Measurements from ENCODE around the gene LRCH4. TPM values are rescaled to one million over a fixed set of nuclear protein-coding genes. Genes with fewer than 3 reads are reported as not detected.
"Not testable (repeated sequence)": the region's sequence is repeated elsewhere in the genome, so short reads cannot be mapped to it uniquely, and the experiment has no call there.

The LRCH4 gene
- total RNA-seq, 4 donors from 2014 or later = 55.0 to 107 (median 76.6) TPM

DNA sequence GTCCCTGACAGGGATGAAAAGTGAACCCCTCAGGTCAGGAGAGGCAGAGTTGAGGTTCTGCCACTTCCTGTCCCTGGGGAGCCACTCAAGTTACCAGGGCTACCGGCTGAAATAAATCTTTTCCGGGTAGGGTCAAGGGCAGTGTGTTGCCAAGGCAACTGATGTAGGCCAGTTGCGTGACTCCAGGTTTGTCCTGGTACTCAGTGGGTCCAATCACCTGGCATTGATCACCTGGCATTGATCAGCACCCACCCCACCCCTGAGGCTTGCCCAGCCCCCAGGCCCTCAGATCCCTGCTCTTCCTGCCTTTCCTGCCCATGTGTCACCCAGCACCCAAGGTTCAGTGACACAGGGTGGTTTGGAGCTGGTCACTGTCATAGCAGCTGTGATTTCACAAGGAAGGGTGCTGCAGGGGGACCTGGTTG lies 18.2 kb downstream of the LRCH4 start:
- Histone ChIP-seq H3K27ac (no peak overlapping the region), H3K4me3 (replicated peaks in 1 of 3) (no peak overlapping the region), H3K36me3 (peaks cover 0 to 3% of the 10 kb centered on the region in 2 donors), H3K27me3 (no peaks in the 10 kb centered on the region), H3K4me1 (peaks cover 12 to 20% of the 10 kb centered on the region in 2 donors), H3K9me3 (no peaks in the 10 kb centered on the region)
- TF ChIP-seq CTCF (IDR thresholded peaks at IDR 0.05) = no peak
- TF ChIP-seq POLR2A (IDR thresholded peaks at IDR 0.05) = no peak
- 38 to 53% methylated on average over 3 of the region's 3 CpGs for WGBS, 2 donors
- no peak for DNase-seq
- intact Hi-C loops (cut with DNase I) = loop anchor here (5.0 kb wide), 1 partner anchor 120 kb away; no protein-coding TSS in a partner anchor

DNA sequence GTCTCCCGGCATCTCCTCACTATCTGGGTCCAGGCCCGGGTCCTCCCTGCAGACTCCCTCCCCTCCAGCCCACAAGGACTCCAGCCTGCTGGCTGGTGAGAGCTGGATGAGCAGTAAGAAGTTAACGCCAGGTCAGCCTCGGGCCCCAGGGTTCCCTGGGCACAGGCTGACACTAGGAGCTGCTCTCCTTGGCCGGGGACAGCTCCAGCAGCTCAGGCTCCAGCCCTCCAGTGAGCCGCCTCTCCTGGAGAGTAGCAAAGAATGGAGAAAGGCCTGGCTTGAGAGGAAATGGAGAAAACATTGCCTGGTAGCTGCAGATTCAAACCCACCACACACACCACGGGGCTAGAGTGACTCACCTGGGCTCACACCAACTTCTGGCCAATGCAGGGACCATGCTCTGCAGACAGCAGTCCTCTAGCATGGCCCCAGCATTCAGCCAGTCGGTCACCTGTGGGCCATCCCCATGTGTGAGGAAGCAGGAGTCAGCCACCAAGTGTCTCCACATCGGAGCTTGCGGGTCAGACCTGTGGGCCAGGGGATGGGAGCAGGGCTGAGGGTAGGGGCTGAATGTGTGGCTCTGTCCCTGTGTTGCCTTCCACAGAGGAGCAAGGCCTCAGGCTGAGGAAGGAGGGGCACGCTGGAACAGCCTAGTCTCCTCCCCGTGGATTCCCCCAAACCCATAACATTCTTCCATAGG lies 18.7 kb downstream of the LRCH4 start:
- Histone ChIP-seq H3K9me3 (no peaks in the 10 kb centered on the region), H3K4me3 (replicated peaks in 1 of 3) (no peak overlapping the region), H3K27me3 (no peaks in the 10 kb centered on the region), H3K27ac (no peak overlapping the region), H3K36me3 (peaks cover 0 to 4% of the 10 kb centered on the region in 2 donors), H3K4me1 (peaks cover 12 to 20% of the 10 kb centered on the region in 2 donors)
- TF ChIP-seq POLR2A (IDR thresholded peaks at IDR 0.05) = no peak
- no peak for TF ChIP-seq CTCF (IDR thresholded peaks at IDR 0.05)
- 69 to 75% methylated on average over 11 to 12 of the region's 12 CpGs for WGBS, 2 donors
- DNase-seq = no peak
- intact Hi-C loops (cut with DNase I) = loop anchor here (5.0 kb wide), 1 partner anchor 120 kb away; no protein-coding TSS in a partner anchor

- TF ChIP-seq CTCF (IDR thresholded peaks at IDR 0.05) = no peak
- no peak for TF ChIP-seq POLR2A (IDR thresholded peaks at IDR 0.05)
- H3K4me1 ChIP-seq = peaks cover 12 to 16% of the 10 kb centered on the region in 2 donors
- DNase-seq = no peak
- intact Hi-C loops (cut with DNase I) = loop anchor here (5.0 kb wide), 1 partner anchor 121 kb away; no protein-coding TSS in a partner anchor
- H3K36me3 ChIP-seq = peaks cover 0 to 6% of the 10 kb centered on the region in 2 donors
- 84 to 93% methylated on average over 6 of the region's 6 CpGs for WGBS, 2 donors
- no peak overlapping the region for H3K27ac ChIP-seq
- no peaks in the 10 kb centered on the region for H3K9me3 ChIP-seq
- no peaks in the 10 kb centered on the region for H3K27me3 ChIP-seq
- no peak overlapping the region for H3K4me3 ChIP-seq (replicated peaks in 1 of 3)
Observed at GRCh38 chr7:100566018-100566531, 19.9 kb downstream of the LRCH4 start.

DNA sequence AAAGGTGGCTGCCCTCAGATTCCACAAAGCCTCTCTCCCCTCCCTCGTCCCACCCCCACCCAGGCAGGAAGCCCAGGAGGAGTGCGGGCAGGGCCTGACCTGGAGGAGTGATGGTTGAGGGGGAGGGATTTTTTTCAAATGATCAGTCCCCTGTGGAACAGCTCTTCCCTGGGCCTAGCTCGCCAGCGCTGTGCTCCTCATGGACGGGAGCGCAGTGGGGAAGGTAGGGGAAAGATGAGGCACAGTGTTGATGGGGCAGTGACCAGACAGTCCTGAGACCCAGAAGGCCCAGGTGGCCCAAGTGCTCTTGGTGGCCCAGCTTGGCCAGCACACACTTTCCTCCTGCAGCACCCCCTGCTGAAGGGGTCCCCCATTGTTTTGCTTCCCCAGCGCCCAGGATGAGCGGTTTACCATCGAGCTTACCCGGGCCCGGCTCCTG lies 20.8 kb downstream of the LRCH4 start:
- WGBS, 2 donors = 91 to 95% methylated on average over 10 to 11 of the region's 11 CpGs
- no peaks in the 10 kb centered on the region for H3K27me3 ChIP-seq
- H3K36me3 ChIP-seq = peaks cover 0 to 6% of the 10 kb centered on the region in 2 donors
- H3K27ac ChIP-seq = no peak overlapping the region
- H3K9me3 ChIP-seq = no peaks in the 10 kb centered on the region
- no peak for DNase-seq
- H3K4me1 ChIP-seq = peaks cover 8 to 13% of the 10 kb centered on the region in 2 donors
- TF ChIP-seq POLR2A (IDR thresholded peaks at IDR 0.05) (no peak), CTCF (IDR thresholded peaks at IDR 0.05) (no peak)
- no peak overlapping the region for H3K4me3 ChIP-seq (replicated peaks in 1 of 3)
- intact Hi-C loops (cut with DNase I) = loop anchor here (5.0 kb wide), 1 partner anchor 122 kb away; no protein-coding TSS in a partner anchor

DNA sequence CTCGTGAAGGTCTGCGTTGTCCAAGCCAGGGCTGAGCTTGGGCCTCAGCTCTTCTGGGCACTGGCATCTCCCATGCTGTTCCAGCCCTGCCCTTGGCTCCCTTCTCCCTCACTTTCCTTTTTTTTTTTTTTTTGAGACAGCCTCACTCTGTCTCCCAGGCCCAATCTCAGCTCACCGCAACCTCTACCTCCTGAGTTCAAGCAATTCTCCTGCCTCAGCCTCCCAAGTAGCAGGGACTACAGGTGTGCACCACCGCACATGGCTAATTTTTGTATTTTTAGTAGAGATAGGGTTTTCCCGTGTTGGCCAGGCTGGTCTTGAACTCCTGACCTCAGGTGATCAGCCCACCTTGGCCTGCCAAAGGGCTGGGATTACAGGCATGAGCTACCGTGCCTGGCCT lies 21.5 kb downstream of the LRCH4 start:
- DNase-seq; H3K27me3 ChIP-seq; H3K36me3 ChIP-seq; H3K4me1 ChIP-seq; H3K4me3 ChIP-seq (replicated peaks in 1 of 3); intact Hi-C loops (cut with DNase I); H3K9me3 ChIP-seq; H3K27ac ChIP-seq: not testable (repeated sequence)
- WGBS, 2 donors = 84 to 89% methylated on average over 6 of the region's 6 CpGs

Measured in thyroid gland (tissue), 4 donors.